ENCODE results near the gene PAAF1.

DNA sequence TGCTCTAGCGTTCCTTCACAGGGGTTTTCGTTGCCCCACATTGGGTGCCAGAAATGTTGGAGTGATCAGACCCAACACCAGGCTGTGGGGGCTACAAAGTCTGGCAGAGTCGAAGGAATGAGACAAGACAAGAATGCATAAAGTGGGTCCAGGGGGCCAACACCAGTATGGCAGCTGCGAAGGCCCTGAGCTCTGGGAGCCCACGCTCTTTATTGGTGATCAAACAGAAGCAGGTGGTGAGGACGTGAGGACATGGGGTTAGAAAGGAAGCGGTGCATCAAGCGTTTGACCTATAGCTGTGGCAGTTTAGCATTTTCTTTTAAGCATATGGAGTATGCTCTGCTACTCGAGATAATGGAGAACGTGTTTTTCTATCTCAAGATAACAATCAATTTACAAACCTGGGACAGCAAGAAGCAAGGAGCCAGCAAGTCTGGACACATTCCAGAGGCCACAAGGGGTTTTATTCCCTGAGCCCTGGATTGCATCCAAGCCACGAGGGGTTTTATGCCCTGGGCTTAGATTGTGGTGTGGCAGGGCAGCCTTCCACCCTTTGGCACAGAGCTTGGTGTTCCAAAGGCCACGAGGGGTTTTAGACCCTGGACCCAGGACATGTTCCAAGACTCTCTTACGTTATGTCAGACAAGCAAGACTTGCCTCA, 70.1 kb downstream of the PAAF1 start:
- no peak for TF ChIP-seq POLR2A (IDR thresholded peaks at IDR 0.05)
- TF ChIP-seq, protein P1, sequence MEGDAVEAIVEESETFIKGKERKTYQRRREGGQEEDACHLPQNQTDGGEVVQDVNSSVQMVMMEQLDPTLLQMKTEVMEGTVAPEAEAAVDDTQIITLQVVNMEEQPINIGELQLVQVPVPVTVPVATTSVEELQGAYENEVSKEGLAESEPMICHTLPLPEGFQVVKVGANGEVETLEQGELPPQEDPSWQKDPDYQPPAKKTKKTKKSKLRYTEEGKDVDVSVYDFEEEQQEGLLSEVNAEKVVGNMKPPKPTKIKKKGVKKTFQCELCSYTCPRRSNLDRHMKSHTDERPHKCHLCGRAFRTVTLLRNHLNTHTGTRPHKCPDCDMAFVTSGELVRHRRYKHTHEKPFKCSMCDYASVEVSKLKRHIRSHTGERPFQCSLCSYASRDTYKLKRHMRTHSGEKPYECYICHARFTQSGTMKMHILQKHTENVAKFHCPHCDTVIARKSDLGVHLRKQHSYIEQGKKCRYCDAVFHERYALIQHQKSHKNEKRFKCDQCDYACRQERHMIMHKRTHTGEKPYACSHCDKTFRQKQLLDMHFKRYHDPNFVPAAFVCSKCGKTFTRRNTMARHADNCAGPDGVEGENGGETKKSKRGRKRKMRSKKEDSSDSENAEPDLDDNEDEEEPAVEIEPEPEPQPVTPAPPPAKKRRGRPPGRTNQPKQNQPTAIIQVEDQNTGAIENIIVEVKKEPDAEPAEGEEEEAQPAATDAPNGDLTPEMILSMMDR (IDR thresholded peaks at IDR 0.05): no peak
